Inflammatory macrophage treated with lipopolysaccharide for 1 hour (primary cell): Measurements from ENCODE around the gene SRCAP.
"Not testable (repeated sequence)": the region's sequence is repeated elsewhere in the genome, so short reads cannot be mapped to it uniquely, and the experiment has no call there.

Experiments used
- DNase-seq, 2 donors: peaks; one replicate each; pipeline ENCODE4 v3.0.0-alpha.2; 2020 to 2022

The SRCAP gene

GRCh38 chr16:30664616-30665109 is 34.3 kb upstream of the SRCAP start:
- DNase-seq = no peak

- no peak for DNase-seq
Measured at GRCh38 chr16:30665155-30665829, 33.7 kb upstream of the SRCAP start.

GRCh38 chr16:30665830-30666190 is 33.2 kb upstream of the SRCAP start:
- DNase-seq = no peak

- no peak for DNase-seq
Measured at GRCh38 chr16:30666681-30667080, 32.3 kb upstream of the SRCAP start.

- DNase-seq = no peak
Measured at GRCh38 chr16:30667361-30667905, 31.5 kb upstream of the SRCAP start.

- no peak for DNase-seq
Measured at GRCh38 chr16:30668393-30668792, 30.6 kb upstream of the SRCAP start.

GRCh38 chr16:30669026-30669902 is 29.7 kb upstream of the SRCAP start:
- no peak for DNase-seq

GRCh38 chr16:30669903-30670824 is 28.8 kb upstream of the SRCAP start:
- no peak for DNase-seq

- DNase-seq = no peak
Measured at GRCh38 chr16:30675143-30675542, 23.8 kb upstream of the SRCAP start.

GRCh38 chr16:30677931-30678585 is 20.9 kb upstream of the SRCAP start:
- DNase-seq = no peak

- DNase-seq = no peak
Measured at GRCh38 chr16:30678586-30678970, 20.4 kb upstream of the SRCAP start.

GRCh38 chr16:30680326-30680725 is 18.6 kb upstream of the SRCAP start:
- DNase-seq = no peak

GRCh38 chr16:30688701-30689100 is 10.3 kb upstream of the SRCAP start:
- no peak for DNase-seq

- no peak for DNase-seq
Measured at GRCh38 chr16:30691907-30692306, 7.1 kb upstream of the SRCAP start.

- DNase-seq = peak; percentile 77 to 78
Measured at GRCh38 chr16:30692396-30693064, 6.4 kb upstream of the SRCAP start.

GRCh38 chr16:30694926-30695693 is 3.9 kb upstream of the SRCAP start:
- DNase-seq = no peak

GRCh38 chr16:30696646-30697045 is 2.3 kb upstream of the SRCAP start:
- not testable (repeated sequence) for DNase-seq

GRCh38 chr16:30697264-30698138 is 1.5 kb upstream of the SRCAP start:
- no peak for DNase-seq

- DNase-seq = peak; percentile 94 to 96
Measured at GRCh38 chr16:30698139-30698815, 694 bp upstream of the SRCAP start.
